Mesothelial cell of epicardium (in vitro differentiated cells): Measurements from ENCODE around the gene BMP6. TPM values are rescaled to one million over a fixed set of nuclear protein-coding genes. Genes with fewer than 3 reads are reported as not detected.

Experiments used
- DNase-seq, 2 experiments: peaks; one replicate each; pipeline ENCODE4 v3.0.0; 2021; ENCODE audit warnings: low spot score in 2 of 2; ENCODE audit not compliant: unreplicated experiment in 2 of 2
- H3K27ac Mint-ChIP-seq: 2 replicates; pipeline ENCODE4 v1.8.0; 2021; ENCODE audit warnings: mixed read lengths
- H3K27me3 Mint-ChIP-seq: 2 replicates; pipeline ENCODE4 v1.8.0; 2021; ENCODE audit warnings: low read depth, mixed read lengths
- H3K36me3 Mint-ChIP-seq: 2 replicates; pipeline ENCODE4 v1.8.0; 2021; ENCODE audit warnings: mixed read lengths
- H3K4me1 Mint-ChIP-seq: 2 replicates; pipeline ENCODE4 v1.8.0; 2021; ENCODE audit warnings: mixed read lengths
- H3K4me3 Mint-ChIP-seq: 2 replicates; pipeline ENCODE4 v1.8.0; 2021; ENCODE audit warnings: mild to moderate bottlenecking, moderate library complexity, mixed read lengths
- H3K9me3 Mint-ChIP-seq: 2 replicates; pipeline ENCODE4 v1.8.0; 2021; ENCODE audit warnings: mixed read lengths
- CTCF ChIP-seq: fragments of 200-600 bp; sonication (generic); IDR thresholded peaks from one replicate; pipeline ENCODE4 v1.5.0; 2021; ENCODE audit warnings: antibody characterized with exemption; ENCODE audit not compliant: unreplicated experiment
- total RNA-seq: library from RNA; stranded (reverse); gene quantifications from 3 replicates; pipeline ENCODE4 v1.2.1, GENCODE V29; 2021

The BMP6 gene
- total RNA-seq, 1 donor from 2014 or later = 3.6 TPM

GRCh38 chr6:7701212-7701834, 24.6 kb upstream of the BMP6 start:
- TF ChIP-seq CTCF = no peak
- no peak overlapping the region for H3K4me3 Mint-ChIP-seq
- H3K4me1 Mint-ChIP-seq = peaks cover 6% of the 10 kb centered on the region
- H3K27ac Mint-ChIP-seq = no peak overlapping the region
- no peaks in the 10 kb centered on the region for H3K36me3 Mint-ChIP-seq
- no peak for DNase-seq
- peaks cover 4% of the 10 kb centered on the region for H3K9me3 Mint-ChIP-seq
- H3K27me3 Mint-ChIP-seq = no peaks in the 10 kb centered on the region

- no peak for DNase-seq
- Mint-ChIP-seq H3K27ac (no peak overlapping the region), H3K27me3 (no peaks in the 10 kb centered on the region), H3K4me1 (peaks cover under 1% of the 10 kb centered on the region), H3K36me3 (no peaks in the 10 kb centered on the region), H3K4me3 (no peak overlapping the region), H3K9me3 (peaks cover 4% of the 10 kb centered on the region)
- TF ChIP-seq CTCF = no peak
Measured at GRCh38 chr6:7703148-7703680, 22.7 kb upstream of the BMP6 start.

- no peaks in the 10 kb centered on the region for H3K27me3 Mint-ChIP-seq
- peaks cover 3% of the 10 kb centered on the region for H3K9me3 Mint-ChIP-seq
- DNase-seq = no peak
- H3K27ac Mint-ChIP-seq = no peak overlapping the region
- H3K4me3 Mint-ChIP-seq = no peak overlapping the region
- H3K36me3 Mint-ChIP-seq = no peaks in the 10 kb centered on the region
- H3K4me1 Mint-ChIP-seq = no peaks in the 10 kb centered on the region
- no peak for TF ChIP-seq CTCF
Measured at GRCh38 chr6:7705483-7705882, 20.4 kb upstream of the BMP6 start.

DNA sequence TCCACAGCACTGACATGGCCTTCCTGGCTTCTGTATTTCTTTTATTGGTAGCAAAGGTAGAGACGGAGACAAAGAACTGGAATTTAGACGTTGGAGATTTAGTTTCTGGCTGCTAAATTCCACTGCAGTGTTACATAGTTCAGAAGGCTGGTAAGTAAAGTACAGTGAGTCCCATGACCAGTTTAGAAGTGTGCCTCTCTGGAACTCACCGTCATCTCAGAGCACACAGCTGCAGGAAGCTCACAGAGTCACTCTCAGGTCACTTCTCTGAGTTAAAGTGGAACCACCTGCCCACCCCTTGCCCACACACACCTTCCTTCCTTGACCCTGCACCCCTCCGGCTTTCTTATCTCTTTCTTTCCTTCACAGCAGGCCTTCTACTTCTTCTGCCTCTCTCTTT, 19.6 kb upstream of the BMP6 start:
- Mint-ChIP-seq H3K4me3 (no peak overlapping the region), H3K4me1 (no peaks in the 10 kb centered on the region)
- TF ChIP-seq CTCF = no peak

GRCh38 chr6:7707787-7708186, 18.1 kb upstream of the BMP6 start:
- Mint-ChIP-seq H3K4me3 (no peak overlapping the region), H3K27me3 (no peaks in the 10 kb centered on the region), H3K9me3 (peaks cover 15% of the 10 kb centered on the region), H3K27ac (no peak overlapping the region), H3K4me1 (no peaks in the 10 kb centered on the region), H3K36me3 (no peaks in the 10 kb centered on the region)
- no peak for DNase-seq
- no peak for TF ChIP-seq CTCF

More for the DNA sequence above, 19.6 kb upstream of the BMP6 start:
- Mint-ChIP-seq H3K36me3 (no peaks in the 10 kb centered on the region), H3K9me3 (peaks cover 8% of the 10 kb centered on the region), H3K27me3 (no peaks in the 10 kb centered on the region), H3K27ac (no peak overlapping the region)
- DNase-seq = no peak
